ENCODE results near the gene SPATA13.

DNA sequence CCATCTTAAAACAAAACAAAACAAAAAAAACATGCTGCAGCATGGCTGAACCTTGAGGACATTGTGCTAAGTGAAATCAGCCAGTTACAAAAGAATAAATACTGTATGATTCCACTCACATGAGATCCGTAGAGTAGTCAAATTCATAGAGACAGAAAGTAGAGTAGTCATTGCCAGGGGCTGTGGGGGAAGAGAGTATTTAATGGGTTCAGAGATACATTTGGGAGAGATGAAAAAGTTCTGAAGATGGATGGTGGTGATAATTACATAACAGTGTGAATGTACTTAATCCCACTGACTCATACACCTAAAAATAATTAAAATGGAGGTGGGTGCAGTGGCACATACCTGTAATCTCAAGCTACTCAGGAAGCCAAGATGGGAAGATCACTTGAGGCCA, 76.8 kb downstream of the SPATA13 start:
- TF ChIP-seq, protein P1, sequence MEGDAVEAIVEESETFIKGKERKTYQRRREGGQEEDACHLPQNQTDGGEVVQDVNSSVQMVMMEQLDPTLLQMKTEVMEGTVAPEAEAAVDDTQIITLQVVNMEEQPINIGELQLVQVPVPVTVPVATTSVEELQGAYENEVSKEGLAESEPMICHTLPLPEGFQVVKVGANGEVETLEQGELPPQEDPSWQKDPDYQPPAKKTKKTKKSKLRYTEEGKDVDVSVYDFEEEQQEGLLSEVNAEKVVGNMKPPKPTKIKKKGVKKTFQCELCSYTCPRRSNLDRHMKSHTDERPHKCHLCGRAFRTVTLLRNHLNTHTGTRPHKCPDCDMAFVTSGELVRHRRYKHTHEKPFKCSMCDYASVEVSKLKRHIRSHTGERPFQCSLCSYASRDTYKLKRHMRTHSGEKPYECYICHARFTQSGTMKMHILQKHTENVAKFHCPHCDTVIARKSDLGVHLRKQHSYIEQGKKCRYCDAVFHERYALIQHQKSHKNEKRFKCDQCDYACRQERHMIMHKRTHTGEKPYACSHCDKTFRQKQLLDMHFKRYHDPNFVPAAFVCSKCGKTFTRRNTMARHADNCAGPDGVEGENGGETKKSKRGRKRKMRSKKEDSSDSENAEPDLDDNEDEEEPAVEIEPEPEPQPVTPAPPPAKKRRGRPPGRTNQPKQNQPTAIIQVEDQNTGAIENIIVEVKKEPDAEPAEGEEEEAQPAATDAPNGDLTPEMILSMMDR (IDR thresholded peaks at IDR 0.05), result no peak
- TF ChIP-seq EZH2 (IDR thresholded peaks at IDR 0.05; ENCODE audit: borderline replicate concordance, insufficient read depth, low read depth, low read length, poor library complexity, severe bottlenecking), result no peak

Data from B cell (primary cell).